GM04504 (cell line): ENCODE data around the gene THAP10.

Experiments used
- DNase-seq: peaks from one replicate; pipeline ENCODE4 v3.0.0-alpha.2; 2012; ENCODE audit warnings: low read depth

Gene THAP10

DNA sequence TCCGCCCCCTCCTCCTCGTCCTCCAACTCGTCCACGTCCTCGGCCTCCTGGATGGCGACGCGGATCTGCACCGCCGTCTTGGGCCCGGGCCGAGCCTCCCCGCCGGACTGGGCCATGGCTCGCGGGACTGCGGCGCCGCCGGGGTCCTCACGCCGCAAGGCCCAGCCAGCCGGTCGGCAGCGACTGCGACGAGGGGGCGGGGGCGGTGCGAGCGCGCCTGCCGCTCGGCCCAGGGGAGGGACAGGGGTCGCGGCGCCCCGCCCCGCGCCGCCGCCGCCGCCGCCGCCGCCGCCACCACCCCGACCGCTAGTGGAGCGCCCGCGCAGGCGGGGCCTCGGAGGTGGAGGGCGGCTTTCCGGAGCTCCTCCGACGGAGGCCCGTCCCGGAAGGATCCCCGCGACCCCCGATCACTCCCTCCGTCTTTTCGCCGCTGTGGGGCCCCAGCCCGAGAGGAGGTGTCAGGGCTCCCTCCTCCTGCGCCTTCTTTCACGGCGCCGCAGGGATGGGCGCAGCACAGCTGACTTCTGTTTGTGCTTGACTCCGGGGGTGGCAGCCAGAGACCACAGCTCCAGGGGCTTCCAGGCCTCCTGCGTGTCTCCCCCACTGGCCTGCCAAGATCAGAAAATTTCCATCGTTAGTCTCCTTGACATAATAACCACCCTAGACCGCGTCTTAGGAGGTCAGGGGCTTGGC lies 38.1 kb downstream of the THAP10 start, which contains the start of gene LARP6:
Gene LARP6 (minus strand): TSS at position 185 of the 693 bp plus-strand sequence. CDS start 69 bp downstream, at position 116.
- DNase-seq, result no peak

DNA sequence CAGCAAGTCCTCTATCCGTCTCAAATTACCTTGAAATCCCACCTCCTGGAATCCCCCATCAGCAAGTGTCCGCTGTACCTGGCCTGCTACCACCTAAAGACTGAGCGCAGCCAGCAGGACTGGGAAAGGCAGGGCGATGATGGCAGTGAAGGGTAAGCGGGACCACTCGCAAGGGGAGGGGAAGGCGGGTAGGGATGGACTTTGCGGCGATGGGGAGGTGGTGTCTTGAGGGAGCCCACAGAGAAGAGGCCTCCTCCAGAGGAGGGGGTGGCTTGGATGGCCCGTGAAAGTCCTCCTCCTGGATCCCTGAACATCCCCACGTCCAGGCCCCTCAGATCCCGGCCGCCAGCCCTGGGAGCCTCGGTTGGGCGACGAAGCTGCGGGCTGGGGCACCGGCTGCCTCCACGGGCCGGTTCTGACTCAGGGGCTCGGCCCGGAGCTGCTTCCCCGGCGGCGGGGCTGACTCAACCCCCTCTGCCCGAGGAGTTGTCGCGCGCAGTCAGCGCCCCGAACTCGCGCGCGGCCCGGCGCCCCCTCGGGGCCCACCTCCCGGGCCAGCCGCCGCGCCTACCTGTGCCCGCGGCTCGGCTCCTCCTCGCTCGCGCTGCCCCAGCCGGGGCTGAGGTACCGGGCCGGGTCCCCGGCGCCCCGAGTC lies 38.8 kb downstream of the THAP10 start:
- DNase-seq, result no peak

DNA sequence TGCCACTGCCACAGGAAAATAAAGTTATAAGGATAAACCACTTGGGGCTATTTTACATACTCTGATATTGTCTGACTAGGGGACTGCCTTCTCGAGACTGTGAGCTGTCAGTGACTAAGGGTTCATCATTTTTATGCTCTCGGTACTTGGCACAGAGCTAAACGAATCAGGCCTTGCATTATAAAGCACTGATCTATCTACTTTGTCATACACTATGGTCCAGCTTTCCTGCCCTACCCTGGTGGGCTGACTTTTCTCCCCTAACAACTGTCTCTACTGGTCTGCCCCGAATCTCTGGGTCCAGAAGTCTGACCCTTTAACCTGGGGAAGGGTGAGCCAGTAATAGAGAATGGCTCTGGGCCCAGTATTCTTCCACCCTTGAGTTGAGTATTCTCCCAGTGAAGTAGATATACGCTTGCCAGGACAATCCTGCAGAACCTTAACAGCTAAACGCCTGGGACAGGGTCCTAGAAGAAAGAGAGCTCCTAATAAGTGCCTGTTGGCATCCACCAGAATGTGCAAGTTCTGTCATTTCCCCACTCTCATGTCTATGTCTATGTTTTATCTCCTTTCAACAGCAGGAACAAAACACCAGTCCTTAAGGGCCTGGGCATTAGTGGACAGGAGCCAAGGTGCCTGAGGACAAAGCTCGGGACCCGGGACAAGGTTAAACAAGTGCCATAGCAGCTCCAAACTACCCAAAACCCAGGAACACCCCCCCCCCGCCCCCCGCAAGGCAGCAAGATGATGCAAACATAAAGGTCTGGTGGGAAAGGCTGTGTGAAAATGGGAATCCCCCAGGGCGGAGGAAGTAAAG lies 39.5 kb downstream of the THAP10 start:
- DNase-seq, result no peak

DNA sequence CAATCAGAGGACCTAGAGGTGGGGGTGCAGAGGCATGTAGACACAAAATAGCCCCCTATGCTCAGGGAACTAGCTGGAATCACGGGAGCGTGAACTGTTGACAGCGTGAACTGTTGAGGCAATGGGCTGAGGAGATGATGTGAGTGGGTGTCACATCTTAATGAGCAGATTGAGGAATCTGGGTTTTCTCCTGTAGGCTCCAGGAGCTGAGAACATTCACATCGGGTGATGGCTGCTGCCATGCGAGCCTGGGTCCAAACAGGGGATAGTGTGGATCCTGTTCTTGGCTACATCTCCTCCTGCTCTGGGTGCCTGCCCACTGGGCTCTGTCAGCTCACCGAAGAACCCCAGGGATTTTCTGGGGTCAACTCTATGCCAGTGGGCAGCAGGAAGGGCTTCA lies 40.3 kb downstream of the THAP10 start:
- DNase-seq, result no peak

DNA sequence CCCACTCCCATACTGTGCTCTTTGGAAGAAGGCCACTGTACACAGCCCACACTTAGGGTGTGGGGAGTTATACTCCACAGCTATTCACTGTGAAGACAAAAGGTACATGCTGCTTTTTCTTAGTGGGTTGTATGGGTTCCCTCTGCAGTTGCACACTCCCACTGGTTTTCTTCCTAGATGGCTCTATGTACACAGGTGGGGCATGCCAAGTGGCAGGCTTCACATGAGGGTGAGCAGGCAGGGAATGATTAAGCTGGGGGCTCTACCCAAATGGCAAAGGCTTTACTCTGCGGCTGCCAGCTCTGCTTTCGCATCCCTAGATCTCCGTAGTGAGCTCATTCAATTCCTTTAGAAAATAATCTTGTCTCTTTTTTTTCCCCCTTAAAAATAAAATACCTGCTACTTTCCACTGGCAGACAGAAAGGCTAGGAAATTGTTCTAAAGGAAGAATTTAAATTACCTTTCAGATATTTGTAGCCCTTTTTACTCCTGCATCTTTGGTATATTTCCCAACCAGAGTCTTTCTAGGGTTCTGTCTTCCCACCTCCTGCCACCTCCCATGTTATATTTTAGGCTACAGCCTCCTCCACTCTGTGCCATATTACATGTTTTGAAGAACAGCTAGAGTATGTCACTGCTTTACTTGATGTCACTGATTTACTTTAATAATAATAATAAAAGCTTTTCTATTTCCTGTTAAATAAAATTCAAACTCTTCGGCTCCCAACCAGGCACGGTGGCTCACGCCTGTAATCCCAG lies 46.5 kb downstream of the THAP10 start:
- no peak for DNase-seq

DNA sequence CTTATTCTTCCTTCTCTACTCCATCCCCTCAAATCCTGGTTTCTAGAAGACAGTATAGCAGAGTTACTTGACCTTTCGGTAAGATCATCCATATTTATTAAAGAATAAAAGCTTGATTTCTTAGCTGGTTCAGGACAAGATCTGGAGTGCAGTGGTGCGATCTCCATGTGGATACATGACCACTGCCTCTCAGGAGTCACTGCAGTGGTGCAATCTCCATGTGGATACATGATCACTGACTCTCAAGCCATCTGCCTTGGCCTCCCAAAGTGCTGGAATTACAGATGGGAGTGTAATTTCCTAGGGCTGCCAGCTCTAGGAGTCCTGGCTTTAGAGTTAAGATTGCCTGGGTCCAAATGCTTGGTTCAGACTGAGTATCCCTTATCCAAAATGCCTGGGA lies 54.8 kb downstream of the THAP10 start:
- no peak for DNase-seq

DNA sequence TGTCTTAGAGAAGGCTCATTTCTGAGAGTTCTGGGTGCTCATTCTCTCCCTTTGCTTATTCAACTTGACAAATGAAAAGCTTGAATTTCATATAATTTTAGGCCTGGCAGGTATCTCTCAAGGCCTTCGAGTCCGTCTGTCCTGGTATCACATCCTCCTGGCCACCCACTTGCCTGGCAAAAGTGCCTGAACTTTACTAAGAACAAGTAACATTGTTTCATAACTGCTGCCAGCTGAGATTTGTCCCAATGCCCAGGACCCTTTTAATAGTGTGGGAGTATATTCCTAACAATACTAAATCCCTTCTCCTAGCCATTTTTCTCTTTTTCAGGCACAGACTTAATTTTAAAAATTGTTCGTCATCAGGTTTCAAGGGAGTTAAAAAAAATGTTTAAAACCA lies 56.4 kb downstream of the THAP10 start:
- DNase-seq, result no peak

DNA sequence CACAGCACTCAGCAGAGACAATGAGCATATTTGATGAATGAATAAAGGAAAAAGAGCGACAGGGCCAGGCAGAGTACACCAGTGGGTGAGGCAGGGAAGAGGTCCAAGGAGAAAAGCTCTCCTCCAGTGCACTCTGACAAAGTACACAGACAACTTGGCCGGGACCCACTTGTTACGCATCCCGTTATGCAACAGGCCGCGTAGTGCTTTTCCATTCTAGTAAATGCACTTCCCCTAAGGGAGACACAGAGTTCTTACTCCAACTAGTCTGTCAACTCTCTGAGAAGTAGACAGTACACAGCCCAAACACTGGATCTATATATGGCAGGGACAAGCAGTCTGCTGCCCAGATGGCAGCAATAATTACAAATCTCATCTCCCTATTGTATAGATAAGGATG lies 56.8 kb downstream of the THAP10 start:
- no peak for DNase-seq

DNA sequence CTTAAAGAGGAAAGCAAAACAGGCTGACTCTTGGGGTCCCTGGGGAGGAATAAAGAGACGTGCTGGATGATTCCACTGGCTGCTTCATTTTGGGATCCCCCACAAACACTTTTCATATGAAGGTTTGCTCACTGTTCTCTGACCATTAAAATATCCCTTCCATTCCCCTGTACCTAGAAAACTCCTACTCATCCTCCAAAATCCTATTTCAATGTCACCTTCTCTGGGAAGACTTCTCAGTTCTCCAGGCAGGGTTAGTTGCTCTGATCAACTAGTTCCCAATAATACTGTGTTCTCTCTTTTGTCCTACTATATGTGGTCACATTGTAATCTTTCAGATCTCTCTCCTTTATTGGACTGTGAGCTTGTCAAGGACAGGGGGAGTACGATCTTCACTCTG lies 57.2 kb downstream of the THAP10 start:
- DNase-seq, result no peak

DNA sequence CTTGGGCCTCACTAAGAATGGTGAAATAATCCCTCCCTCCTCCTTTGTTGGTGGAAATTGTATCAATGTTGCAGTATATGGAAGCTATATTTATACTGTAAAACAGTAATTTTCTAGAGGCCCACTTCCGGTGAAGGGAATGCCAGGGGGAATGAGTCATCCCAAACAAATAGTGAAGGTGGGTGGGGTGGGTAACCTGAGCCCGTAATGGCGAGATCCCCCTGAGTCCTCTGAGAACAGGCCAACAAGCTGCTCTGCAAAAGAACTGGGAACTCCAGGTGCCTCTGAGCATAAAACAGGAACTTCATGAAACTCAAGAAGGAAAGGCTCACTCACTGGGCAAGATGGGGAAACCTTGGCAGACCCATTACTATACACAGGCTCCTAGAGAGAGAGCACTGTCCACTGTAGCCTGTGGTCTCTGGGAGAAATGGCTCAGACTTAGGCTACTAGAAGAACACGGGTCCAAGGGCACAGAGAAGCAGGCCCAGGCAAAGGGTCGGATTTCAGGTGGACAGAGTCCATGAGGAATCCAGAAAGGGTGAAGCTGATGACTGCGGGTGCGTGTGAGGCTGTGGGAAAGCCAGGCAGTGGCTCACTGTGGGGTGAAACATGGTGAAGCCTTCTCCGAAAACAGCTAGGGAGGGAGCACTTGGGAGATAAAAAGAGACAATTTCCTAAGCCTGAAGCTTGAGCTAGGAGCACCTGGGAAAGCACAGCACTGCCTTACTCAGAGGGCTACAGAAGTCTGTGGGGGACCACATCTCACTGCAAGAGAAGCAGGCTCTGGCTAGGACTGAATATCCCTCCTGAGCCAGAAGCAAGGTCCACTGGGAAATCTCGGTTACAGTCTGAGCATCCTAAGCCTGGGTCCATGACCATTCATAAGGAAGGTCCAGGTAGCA lies 58.1 kb downstream of the THAP10 start:
- DNase-seq, result no peak

DNA sequence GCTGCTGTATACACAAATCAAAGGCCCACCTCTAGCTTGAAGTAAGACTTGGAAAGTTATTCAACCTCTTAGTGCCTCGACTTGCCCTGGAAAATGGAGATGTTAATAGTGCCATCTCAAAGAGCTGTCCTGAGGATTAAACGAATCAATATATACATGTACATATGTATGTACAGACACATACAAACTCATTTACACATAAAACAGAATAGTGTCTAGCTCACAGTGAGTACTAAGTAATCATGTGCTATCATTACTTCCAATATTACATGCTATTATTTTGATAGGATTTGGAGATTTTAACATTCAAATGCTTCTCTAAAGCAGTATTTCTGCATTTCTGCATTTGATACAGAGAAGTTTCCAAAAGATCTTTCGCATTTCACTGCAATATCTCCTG lies 58.8 kb downstream of the THAP10 start:
- no peak for DNase-seq

DNA sequence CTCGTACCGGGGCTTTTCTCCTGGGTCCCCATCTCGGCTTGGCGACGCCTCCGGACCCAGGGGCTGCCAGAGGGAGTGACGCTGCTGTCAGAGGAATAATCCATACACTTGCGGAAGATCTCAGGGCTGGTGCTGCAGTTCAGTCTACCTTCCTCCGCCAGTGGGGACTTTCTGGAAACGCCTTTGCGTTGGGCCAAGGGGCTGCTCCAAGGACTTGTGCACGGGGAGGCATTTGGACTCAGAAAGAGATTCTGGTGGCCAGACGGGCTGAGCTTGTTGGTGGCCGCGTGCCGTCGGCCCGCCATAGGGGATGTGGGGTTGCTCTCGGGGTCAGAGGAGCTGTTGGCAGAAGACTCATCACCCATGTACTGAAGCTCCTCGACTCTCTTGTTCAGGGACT lies 60.1 kb downstream of the THAP10 start:
- DNase-seq, result no peak
